Effector memory CD8-positive, alpha-beta T cell (primary cell): Measurements from ENCODE around the gene HNRNPH3.

Experiments used
- ATAC-seq: fragments of 150-1000 bp; cut with Tn5 transposase; replicated peaks from 2 replicates; pipeline ENCODE4 v1.10.0; 2021; ENCODE audit warnings: mild to moderate bottlenecking, moderate library complexity
- DNase-seq, 3 experiments: peaks; one replicate each; pipeline ENCODE4 v3.0.0; 2021
- H3K27ac Mint-ChIP-seq, 2 donors: one replicate each; pipeline ENCODE4 v1.8.0; 2022; ENCODE audit warnings: mild to moderate bottlenecking in 2 of 2, mixed read lengths in 2 of 2, moderate library complexity in 2 of 2
- H3K27me3 Mint-ChIP-seq, 2 donors: one replicate each; pipeline ENCODE4 v1.8.0; 2022; ENCODE audit warnings: mixed read lengths in 2 of 2
- H3K36me3 Mint-ChIP-seq: one replicate; pipeline ENCODE4 v1.8.0; 2022; ENCODE audit warnings: mild to moderate bottlenecking, moderate library complexity, mixed read lengths; ENCODE audit not compliant: insufficient read depth
- H3K4me1 Mint-ChIP-seq, 2 donors: one replicate each; pipeline ENCODE4 v1.8.0; 2022; ENCODE audit warnings: low read depth in 2 of 2, mixed read lengths in 2 of 2
- H3K4me3 Mint-ChIP-seq, 2 donors: one replicate each; pipeline ENCODE4 v1.8.0; 2022; ENCODE audit warnings: mild to moderate bottlenecking in 2 of 2, mixed read lengths in 2 of 2, moderate library complexity in 2 of 2
- H3K9me3 Mint-ChIP-seq, 2 donors: one replicate each; pipeline ENCODE4 v1.8.0; 2022; ENCODE audit warnings: mixed read lengths in 2 of 2

The HNRNPH3 gene

DNA sequence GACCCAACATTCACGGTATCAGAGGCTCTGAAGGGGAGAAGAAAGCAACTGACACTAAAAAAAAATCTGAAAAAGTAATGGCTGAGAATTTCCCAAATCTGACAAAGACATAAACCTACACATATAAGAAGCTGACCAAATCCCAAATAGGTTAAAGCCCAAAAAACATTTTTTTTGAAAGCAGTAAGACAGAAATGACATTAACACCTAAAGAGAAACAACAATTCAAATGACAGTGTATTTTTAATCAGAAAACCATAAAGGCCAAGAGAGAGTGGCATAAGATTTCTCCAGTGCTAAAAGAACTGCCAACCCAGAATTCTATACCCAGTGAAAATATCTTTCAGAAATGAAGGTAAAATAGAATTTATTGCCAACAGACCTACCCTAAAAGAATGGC is 39.7 kb downstream of the HNRNPH3 start:
- H3K27ac Mint-ChIP-seq: no peak overlapping the region

GRCh38 chr10:68385740-68386139 is 53.9 kb downstream of the HNRNPH3 start:
- no peak for DNase-seq
- Mint-ChIP-seq H3K27me3 (no peaks in the 10 kb centered on the region), H3K4me3 (no peak overlapping the region), H3K27ac (no peak overlapping the region), H3K36me3 (peaks cover 83% of the 10 kb centered on the region), H3K4me1 (no peaks in the 10 kb centered on the region), H3K9me3 (no peaks in the 10 kb centered on the region)
- no peak for ATAC-seq

More for the DNA sequence above, 39.7 kb downstream of the HNRNPH3 start:
- H3K4me1 Mint-ChIP-seq: peaks cover 0 to 3% of the 10 kb centered on the region in 2 donors
- H3K4me3 Mint-ChIP-seq: no peak overlapping the region
- H3K9me3 Mint-ChIP-seq: no peaks in the 10 kb centered on the region
- no peaks in the 10 kb centered on the region for H3K27me3 Mint-ChIP-seq
- peaks cover 51% of the 10 kb centered on the region for H3K36me3 Mint-ChIP-seq
- DNase-seq (no peak), ATAC-seq (no peak)
